ENCODE results near the gene IRF2BP2.
"Not testable (repeated sequence)": the region's sequence is repeated elsewhere in the genome, so short reads cannot be mapped to it uniquely, and the experiment has no call there.

IRF2BP2 gene

GRCh38 chr1:234598974-234599616, 10.9 kb downstream of the IRF2BP2 start:
- peak overlapping the region; percentile 93 for H3K9ac ChIP-seq (ENCODE audit: low read depth, low read length)
- H4K20me1 ChIP-seq (ENCODE audit: insufficient read depth, low read length) = peaks cover 13% of the 10 kb centered on the region; the same call in 1 of the 2 replicates
- peak overlapping the region; percentile 77 for H3K4me2 ChIP-seq (ENCODE audit: insufficient read depth, low read length)
- H3K9me3 ChIP-seq (ENCODE audit: insufficient read depth, low read length, severe bottlenecking) = no peaks in the 10 kb centered on the region
- H2AFZ ChIP-seq (ENCODE audit: low read depth, low read length) = peak overlapping the region; percentile 66
- no peaks in the 10 kb centered on the region for H3K27me3 ChIP-seq (ENCODE audit: insufficient read depth, low read length, poor library complexity)
- TF ChIP-seq EZH2 (IDR thresholded peaks at IDR 0.05; ENCODE audit: borderline replicate concordance, low read depth, low read length, severe bottlenecking) = no peak
- TF ChIP-seq CTCF (IDR thresholded peaks at IDR 0.05; ENCODE audit: borderline replicate concordance, extremely low read depth, low read length, poor library complexity, severe bottlenecking) = no peak
- peaks cover 14% of the 10 kb centered on the region for H3K36me3 ChIP-seq (ENCODE audit: insufficient read depth, low read length)
- H3K4me1 ChIP-seq (ENCODE audit: insufficient read depth, low read length) = peaks cover 65% of the 10 kb centered on the region
- DNase-seq = no peak
- H3K27ac ChIP-seq (ENCODE audit: low read length) = peak overlapping the region; percentile 96
- ATAC-seq (ENCODE audit: insufficient read depth, low read depth) = no peak
- peaks cover 31% of the 10 kb centered on the region for H3K79me2 ChIP-seq (ENCODE audit: insufficient read depth, low read length)
- peak overlapping the region; percentile 28 to 58; a peak in 3 of 4 replicates for H3K4me3 ChIP-seq (ENCODE audit: low read depth in 1 of 2, low read length in 2 of 2)

GRCh38 chr1:234597894-234598293, 12.1 kb downstream of the IRF2BP2 start:
- Histone ChIP-seq H2AFZ (ENCODE audit: low read depth, low read length) (no peak overlapping the region), H3K4me1 (ENCODE audit: insufficient read depth, low read length) (peaks cover 59% of the 10 kb centered on the region), H3K27ac (ENCODE audit: low read length) (peak overlapping the region; percentile 40; the same call in 1 of the 2 replicates), H3K9me3 (ENCODE audit: insufficient read depth, low read length, severe bottlenecking) (no peaks in the 10 kb centered on the region), H3K4me3 (ENCODE audit: low read depth in 1 of 2, low read length in 2 of 2) (no peak overlapping the region), H3K36me3 (ENCODE audit: insufficient read depth, low read length) (peaks cover 8% of the 10 kb centered on the region), H4K20me1 (ENCODE audit: insufficient read depth, low read length) (peaks cover 4% of the 10 kb centered on the region; the same call in 1 of the 2 replicates), H3K4me2 (ENCODE audit: insufficient read depth, low read length) (no peak overlapping the region), H3K9ac (ENCODE audit: low read depth, low read length) (no peak overlapping the region), H3K27me3 (ENCODE audit: insufficient read depth, low read length, poor library complexity) (no peaks in the 10 kb centered on the region), H3K79me2 (ENCODE audit: insufficient read depth, low read length) (peaks cover 19% of the 10 kb centered on the region)
- TF ChIP-seq EZH2 (IDR thresholded peaks at IDR 0.05; ENCODE audit: borderline replicate concordance, low read depth, low read length, severe bottlenecking) = no peak
- TF ChIP-seq CTCF (IDR thresholded peaks at IDR 0.05; ENCODE audit: borderline replicate concordance, extremely low read depth, low read length, poor library complexity, severe bottlenecking) = peak; percentile 85
- DNase-seq = peak; percentile 71
- 0 out of 3 replicates have a peak, but pooled peaks have one; percentile 6 for ATAC-seq (ENCODE audit: insufficient read depth, low read depth)

DNA sequence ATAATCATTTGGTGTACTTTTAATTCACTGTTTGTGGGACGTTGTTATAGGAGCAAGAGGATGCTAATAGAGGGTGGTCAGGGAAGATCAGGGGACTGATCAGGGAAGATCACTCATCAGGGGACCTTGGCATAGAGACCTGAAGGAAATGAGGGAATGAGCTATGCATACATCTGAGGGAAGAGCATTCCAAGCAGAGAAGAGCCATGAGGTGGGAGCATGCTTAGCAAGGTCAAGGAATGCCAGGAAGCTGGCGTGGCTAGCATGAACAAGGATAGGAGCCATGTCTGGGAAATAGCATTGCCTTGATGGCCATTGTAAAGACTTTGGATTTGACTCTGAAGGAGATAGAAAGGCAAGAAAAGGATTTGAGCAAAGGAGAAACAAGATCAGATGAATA, 14.1 kb downstream of the IRF2BP2 start:
- H3K36me3 ChIP-seq (ENCODE audit: insufficient read depth, low read length) = no peaks in the 10 kb centered on the region
- no peaks in the 10 kb centered on the region for H4K20me1 ChIP-seq (ENCODE audit: insufficient read depth, low read length)
- TF ChIP-seq CTCF (IDR thresholded peaks at IDR 0.05; ENCODE audit: borderline replicate concordance, extremely low read depth, low read length, poor library complexity, severe bottlenecking) (no peak), EZH2 (IDR thresholded peaks at IDR 0.05; ENCODE audit: borderline replicate concordance, low read depth, low read length, severe bottlenecking) (no peak)
- H3K4me3 ChIP-seq (ENCODE audit: low read depth in 1 of 2, low read length in 2 of 2) = no peak overlapping the region
- no peak overlapping the region for H3K27ac ChIP-seq (ENCODE audit: low read length)
- no peaks in the 10 kb centered on the region for H3K9me3 ChIP-seq (ENCODE audit: insufficient read depth, low read length, severe bottlenecking)
- no peak overlapping the region for H2AFZ ChIP-seq (ENCODE audit: low read depth, low read length)
- H3K79me2 ChIP-seq (ENCODE audit: insufficient read depth, low read length) = peaks cover 7% of the 10 kb centered on the region; the same call in 1 of the 2 replicates
- H3K4me2 ChIP-seq (ENCODE audit: insufficient read depth, low read length) = no peak overlapping the region
- H3K4me1 ChIP-seq (ENCODE audit: insufficient read depth, low read length) = peaks cover 39% of the 10 kb centered on the region
- no peak overlapping the region for H3K9ac ChIP-seq (ENCODE audit: low read depth, low read length)
- DNase-seq (no peak), ATAC-seq (ENCODE audit: insufficient read depth, low read depth) (no peak)
- no peaks in the 10 kb centered on the region for H3K27me3 ChIP-seq (ENCODE audit: insufficient read depth, low read length, poor library complexity)

GRCh38 chr1:234594575-234594974, 15.4 kb downstream of the IRF2BP2 start:
- not testable (repeated sequence) for H3K36me3 ChIP-seq (ENCODE audit: insufficient read depth, low read length); H4K20me1 ChIP-seq (ENCODE audit: insufficient read depth, low read length); H2AFZ ChIP-seq (ENCODE audit: low read depth, low read length); H3K9ac ChIP-seq (ENCODE audit: low read depth, low read length); H3K27ac ChIP-seq (ENCODE audit: low read length); H3K79me2 ChIP-seq (ENCODE audit: insufficient read depth, low read length); H3K27me3 ChIP-seq (ENCODE audit: insufficient read depth, low read length, poor library complexity); ATAC-seq (ENCODE audit: insufficient read depth, low read depth); DNase-seq; H3K9me3 ChIP-seq (ENCODE audit: insufficient read depth, low read length, severe bottlenecking); H3K4me3 ChIP-seq (ENCODE audit: low read depth in 1 of 2, low read length in 2 of 2); H3K4me2 ChIP-seq (ENCODE audit: insufficient read depth, low read length)
- H3K4me1 ChIP-seq (ENCODE audit: insufficient read depth, low read length) = peaks cover 27% of the 10 kb centered on the region
